AG04449 (cell line): ENCODE results near the gene PNISR.

Source experiments
- CTCF ChIA-PET: fragments of 350-600 bp; formaldehyde crosslinking; extraction: SDS; loops from one replicate; lab custom pipeline; 2021; ENCODE audit warnings: antibody characterized with exemption; lab: Yijun Ruan, JAX
- POLR2A ChIA-PET: fragments of 400-600, 350-600 bp; formaldehyde crosslinking; extraction: SDS; loops from one replicate; lab custom pipeline; 2020; ENCODE audit warnings: antibody characterized with exemption, inconsistent platforms; lab: Yijun Ruan, JAX
- DNase-seq: peaks from one replicate; pipeline ENCODE4 v3.0.0-alpha.2; 2010; ENCODE audit warnings: low read depth, low spot score
- H3K4me3 ChIP-seq: 2 replicates; pipeline ENCODE4 v1.5.1; 2011; ENCODE audit warnings: low read depth, mild to moderate bottlenecking, control low read depth, low read length
- CTCF ChIP-seq: IDR thresholded peaks from one replicate; pipeline ENCODE4 v1.5.1; 2011; ENCODE audit warnings: mild to moderate bottlenecking, moderate library complexity, low read length, control low read depth, inconsistent platforms; ENCODE audit not compliant: insufficient read depth; ENCODE audit errors: missing control alignments

Gene PNISR

GRCh38 chr6:99412065-99412464 is 13.0 kb downstream of the PNISR start:
- no peak for TF ChIP-seq CTCF
- DNase-seq: no peak
- H3K4me3 ChIP-seq: no peak overlapping the region
- CTCF ChIA-PET: interaction anchor here (1.7 kb wide), 1 partner anchor 17 kb away, joined by 5 read pairs; no protein-coding TSS in a partner anchor
- POLR2A ChIA-PET: no interaction called here

- POLR2A ChIA-PET: interaction anchor here (1.3 kb wide), 1 partner anchor 16 kb away, joined by 4 read pairs; the partner anchor contains the start of gene COQ3
- H3K4me3 ChIP-seq: no peak overlapping the region
- no peak for TF ChIP-seq CTCF
- CTCF ChIA-PET: interaction anchor here (1.1 to 1.3 kb wide), 3 partner anchors 14 to 115 kb away, joined by 3 read pairs; no protein-coding TSS in a partner anchor
- DNase-seq: no peak
Observed at GRCh38 chr6:99409672-99410071, 15.4 kb downstream of the PNISR start.

- ChIA-PET CTCF (no interaction called here), POLR2A (no interaction called here)
- no peak for DNase-seq
- H3K4me3 ChIP-seq: no peak overlapping the region
- no peak for TF ChIP-seq CTCF
Observed at GRCh38 chr6:99407076-99407475, 18.0 kb downstream of the PNISR start.

- POLR2A ChIA-PET: no interaction called here
- H3K4me3 ChIP-seq: no peak overlapping the region
- no peak for DNase-seq
- TF ChIP-seq CTCF: no peak
- CTCF ChIA-PET: interaction anchor here (1.9 to 2.0 kb wide), 2 partner anchors 15 to 68 kb away, joined by 5 read pairs; no protein-coding TSS in a partner anchor
Observed at GRCh38 chr6:99402448-99402847, 22.7 kb downstream of the PNISR start.

GRCh38 chr6:99397287-99397686 is 27.8 kb downstream of the PNISR start:
- no peak overlapping the region for H3K4me3 ChIP-seq
- no peak for DNase-seq
- ChIA-PET CTCF (interaction anchor here (1.7 kb wide), 1 partner anchor 67 kb away, joined by 7 read pairs; no protein-coding TSS in a partner anchor), POLR2A (no interaction called here)
- TF ChIP-seq CTCF: no peak

GRCh38 chr6:99393698-99394531 is 31.2 kb downstream of the PNISR start, which contains the start of gene COQ3:
Gene COQ3 (minus strand): TSS chr6:99394195. CDS start chr6:99394179, 16 bp downstream.
- CTCF ChIA-PET: interaction anchor here (0.6 to 2.6 kb wide), 9 partner anchors 9 to 64 kb away, joined by 3 to 23 read pairs (median 3); no protein-coding TSS in a partner anchor
- no peak for DNase-seq
- no peak for TF ChIP-seq CTCF
- H3K4me3 ChIP-seq: peak within 1 kb of the TSS; percentile 87
- POLR2A ChIA-PET: interaction anchor here (0.7 to 1.4 kb wide), 7 partner anchors 10 to 174 kb away, joined by 3 to 6 read pairs (median 4); partner anchors contain the start of genes CCNC and PNISR
